ENCODE data around the gene SMURF2.
"Not testable (repeated sequence)": the region's sequence is repeated elsewhere in the genome, so short reads cannot be mapped to it uniquely, and the experiment has no call there.

SMURF2 gene

GRCh38 chr17:64662774-64663367 is 764 bp upstream of the SMURF2 start:
- Histone ChIP-seq H3K27me3 (ENCODE audit: insufficient read depth, insufficient read length) (peaks cover 9% of the 10 kb centered on the region), H3K4me1 (ENCODE audit: insufficient read depth, insufficient read length) (no peaks in the 10 kb centered on the region), H3K9me3 (ENCODE audit: insufficient read depth, low read length) (no peaks in the 10 kb centered on the region), H3K4me3 (ENCODE audit: insufficient read length, low read depth) (peak overlapping the region; percentile 55), H3K9ac (ENCODE audit: insufficient read length, low read depth) (peak overlapping the region; percentile 85), H3K36me3 (ENCODE audit: insufficient read depth, insufficient read length, low read length) (no peaks in the 10 kb centered on the region)
- DNase-seq (ENCODE audit: low read depth, low spot score), result no peak
- TF ChIP-seq YY1 (IDR thresholded peaks at IDR 0.05; ENCODE audit: insufficient read depth, insufficient read length) (no peak), ZNF274 (IDR thresholded peaks at IDR 0.05; ENCODE audit: low read depth, low read length) (no peak), SUZ12 (IDR thresholded peaks at IDR 0.05; ENCODE audit: extremely low read depth, insufficient read depth, insufficient read length) (no peak)

- Histone ChIP-seq H3K9me3 (ENCODE audit: insufficient read depth, low read length) (no peaks in the 10 kb centered on the region), H3K27me3 (ENCODE audit: insufficient read depth, insufficient read length) (peaks cover 9% of the 10 kb centered on the region), H3K9ac (ENCODE audit: insufficient read length, low read depth) (peak overlapping the region; percentile 90), H3K4me3 (ENCODE audit: insufficient read length, low read depth) (peak overlapping the region; percentile 65), H3K4me1 (ENCODE audit: insufficient read depth, insufficient read length) (no peaks in the 10 kb centered on the region), H3K36me3 (ENCODE audit: insufficient read depth, insufficient read length, low read length) (no peaks in the 10 kb centered on the region)
- no peak for TF ChIP-seq YY1 (IDR thresholded peaks at IDR 0.05; ENCODE audit: insufficient read depth, insufficient read length)
- no peak for TF ChIP-seq SUZ12 (IDR thresholded peaks at IDR 0.05; ENCODE audit: extremely low read depth, insufficient read depth, insufficient read length)
- TF ChIP-seq ZNF274 (IDR thresholded peaks at IDR 0.05; ENCODE audit: low read depth, low read length), result no peak
- DNase-seq (ENCODE audit: low read depth, low spot score), result no peak
Measured at GRCh38 chr17:64661726-64661975, 456 bp downstream of the SMURF2 start.

- H3K4me3 ChIP-seq (ENCODE audit: insufficient read length, low read depth), result peak overlapping the region; percentile 65
- not testable (repeated sequence) for H3K4me1 ChIP-seq (ENCODE audit: insufficient read depth, insufficient read length); H3K36me3 ChIP-seq (ENCODE audit: insufficient read depth, insufficient read length, low read length); H3K9me3 ChIP-seq (ENCODE audit: insufficient read depth, low read length); DNase-seq (ENCODE audit: low read depth, low spot score); H3K27me3 ChIP-seq (ENCODE audit: insufficient read depth, insufficient read length)
- H3K9ac ChIP-seq (ENCODE audit: insufficient read length, low read depth), result peak overlapping the region; percentile 80
Measured at GRCh38 chr17:64660978-64661725, 955 bp downstream of the SMURF2 start.

GRCh38 chr17:64660195-64660977 is 1.7 kb downstream of the SMURF2 start:
- H3K9me3 ChIP-seq (ENCODE audit: insufficient read depth, low read length); H3K27me3 ChIP-seq (ENCODE audit: insufficient read depth, insufficient read length); DNase-seq (ENCODE audit: low read depth, low spot score); H3K36me3 ChIP-seq (ENCODE audit: insufficient read depth, insufficient read length, low read length); H3K4me1 ChIP-seq (ENCODE audit: insufficient read depth, insufficient read length): not testable (repeated sequence)
- H3K4me3 ChIP-seq (ENCODE audit: insufficient read length, low read depth), result peak overlapping the region; percentile 65
- H3K9ac ChIP-seq (ENCODE audit: insufficient read length, low read depth), result peak overlapping the region; percentile 80

- Histone ChIP-seq H3K36me3 (ENCODE audit: insufficient read depth, insufficient read length, low read length) (no peaks in the 10 kb centered on the region), H3K9ac (ENCODE audit: insufficient read length, low read depth) (no peak overlapping the region), H3K27me3 (ENCODE audit: insufficient read depth, insufficient read length) (peaks cover 9% of the 10 kb centered on the region), H3K4me1 (ENCODE audit: insufficient read depth, insufficient read length) (no peaks in the 10 kb centered on the region), H3K9me3 (ENCODE audit: insufficient read depth, low read length) (no peaks in the 10 kb centered on the region), H3K4me3 (ENCODE audit: insufficient read length, low read depth) (no peak overlapping the region)
- no peak for DNase-seq (ENCODE audit: low read depth, low spot score)
- TF ChIP-seq YY1 (IDR thresholded peaks at IDR 0.05; ENCODE audit: insufficient read depth, insufficient read length), result no peak
Measured at GRCh38 chr17:64658931-64659330, 3.2 kb downstream of the SMURF2 start.

GRCh38 chr17:64657610-64658125 is 4.4 kb downstream of the SMURF2 start:
- no peak for DNase-seq (ENCODE audit: low read depth, low spot score)
- H3K9ac ChIP-seq (ENCODE audit: insufficient read length, low read depth), result no peak overlapping the region
- H3K27me3 ChIP-seq (ENCODE audit: insufficient read depth, insufficient read length), result peaks cover 3% of the 10 kb centered on the region
- no peaks in the 10 kb centered on the region for H3K9me3 ChIP-seq (ENCODE audit: insufficient read depth, low read length)
- no peak for TF ChIP-seq SUZ12 (IDR thresholded peaks at IDR 0.05; ENCODE audit: extremely low read depth, insufficient read depth, insufficient read length)
- H3K36me3 ChIP-seq (ENCODE audit: insufficient read depth, insufficient read length, low read length), result no peaks in the 10 kb centered on the region
- H3K4me3 ChIP-seq (ENCODE audit: insufficient read length, low read depth), result no peak overlapping the region
- no peaks in the 10 kb centered on the region for H3K4me1 ChIP-seq (ENCODE audit: insufficient read depth, insufficient read length)

- no peak for DNase-seq (ENCODE audit: low read depth, low spot score)
- Histone ChIP-seq H3K9me3 (ENCODE audit: insufficient read depth, low read length) (no peaks in the 10 kb centered on the region), H3K4me1 (ENCODE audit: insufficient read depth, insufficient read length) (no peaks in the 10 kb centered on the region), H3K9ac (ENCODE audit: insufficient read length, low read depth) (no peak overlapping the region), H3K27me3 (ENCODE audit: insufficient read depth, insufficient read length) (no peaks in the 10 kb centered on the region), H3K36me3 (ENCODE audit: insufficient read depth, insufficient read length, low read length) (no peaks in the 10 kb centered on the region), H3K4me3 (ENCODE audit: insufficient read length, low read depth) (no peak overlapping the region)
- TF ChIP-seq ZNF274 (IDR thresholded peaks at IDR 0.05; ENCODE audit: low read depth, low read length) (no peak), SUZ12 (IDR thresholded peaks at IDR 0.05; ENCODE audit: extremely low read depth, insufficient read depth, insufficient read length) (no peak), YY1 (IDR thresholded peaks at IDR 0.05; ENCODE audit: insufficient read depth, insufficient read length) (no peak)
Measured at GRCh38 chr17:64655704-64656103, 6.4 kb downstream of the SMURF2 start.

All from NT2/D1 (cell line).